SU-DHL-6 (cell line): ENCODE results near the gene C1QL1.

ENCODE experiments used
- H2AFZ ChIP-seq: fragments of 200-600 bp; sonication (generic); 2 replicates; pipeline ENCODE4 v1.6.1; 2014; ENCODE audit warnings: low read depth, mild to moderate bottlenecking, moderate library complexity, mixed read lengths, antibody characterized with exemption, low read length; ENCODE audit not compliant: severe bottlenecking
- H3F3A ChIP-seq: fragments of 200-600 bp; shearing (Covaris generic); 2 replicates; pipeline ENCODE4 v1.6.0; 2016; ENCODE audit warnings: antibody characterized with exemption, mild to moderate bottlenecking; ENCODE audit not compliant: insufficient read depth
- H3K27ac ChIP-seq: fragments of 200-600 bp; sonication (generic); 2 replicates; pipeline ENCODE4 v1.5.1; 2016; ENCODE audit warnings: low read depth, mild to moderate bottlenecking, low read length, moderate library complexity, mixed read lengths
- H3K27me3 ChIP-seq: fragments of 200-600 bp; sonication (generic), shearing (Covaris generic); 2 replicates; pipeline ENCODE4 v1.6.0; 2014; ENCODE audit warnings: mild to moderate bottlenecking, low read length
- H3K36me3 ChIP-seq: fragments of 200-600 bp; sonication (generic); 2 replicates; pipeline ENCODE4 v1.6.1; 2014; ENCODE audit warnings: mild to moderate bottlenecking, low read length, mixed read lengths
- H3K4me2 ChIP-seq: fragments of 300-600, 200-600 bp; shearing (Covaris generic), sonication (generic); 2 replicates; pipeline ENCODE4 v1.6.0; 2014; ENCODE audit warnings: low read length, low read depth, mild to moderate bottlenecking; ENCODE audit not compliant: poor library complexity, severe bottlenecking
- H3K4me3 ChIP-seq: fragments of 200-600 bp; sonication (generic); 2 replicates; pipeline ENCODE4 v1.5.1; 2014; ENCODE audit warnings: antibody characterized with exemption, low read length, mild to moderate bottlenecking, mixed read lengths; ENCODE audit not compliant: insufficient read depth, poor library complexity, severe bottlenecking
- H3K79me2 ChIP-seq: fragments of 200-600 bp; sonication (generic); 2 replicates; pipeline ENCODE4 v1.6.1; 2014; ENCODE audit warnings: mild to moderate bottlenecking, low read length, moderate library complexity; ENCODE audit not compliant: insufficient read depth
- H3K9ac ChIP-seq: fragments of 200-600 bp; sonication (generic); 2 replicates; pipeline ENCODE4 v1.7.0; 2014; ENCODE audit warnings: mild to moderate bottlenecking, low read length
- H3K9me2 ChIP-seq: fragments of 200-600 bp; sonication (generic); replicated peaks from 2 replicates; pipeline ENCODE4 v1.6.1; 2014; ENCODE audit warnings: low read length; ENCODE audit not compliant: insufficient read depth
- H3K9me3 ChIP-seq: fragments of 200-600 bp; sonication (generic); 2 replicates; pipeline ENCODE4 v1.6.1; 2014; ENCODE audit warnings: low read length, mixed read lengths; ENCODE audit not compliant: insufficient read depth
- H4K20me1 ChIP-seq: fragments of 200-600 bp; sonication (generic); 2 replicates; pipeline ENCODE4 v1.6.1; 2014; ENCODE audit warnings: low read depth, mild to moderate bottlenecking, antibody characterized with exemption, low read length, moderate library complexity, mixed read lengths
- CTCF ChIP-seq: fragments of 200-600 bp; sonication (generic); IDR thresholded peaks from one replicate; pipeline ENCODE4 v1.5.1; 2017; ENCODE audit warnings: antibody characterized with exemption, mild to moderate bottlenecking, low read length, moderate library complexity; ENCODE audit not compliant: insufficient read depth, poor library complexity, severe bottlenecking
- EZH2phosphoT487 ChIP-seq: fragments of 200-600 bp; sonication (generic), shearing (Covaris generic); conservative IDR thresholded peaks from 2 replicates; pipeline ENCODE4 v1.6.1; 2018; ENCODE audit warnings: mild to moderate bottlenecking, antibody characterized with exemption, low read length, moderate library complexity, mixed read lengths

C1QL1 gene

GRCh38 chr17:44955674-44956425 lies 12.3 kb downstream of the C1QL1 start:
- H3K9ac ChIP-seq: no peak overlapping the region
- no peaks in the 10 kb centered on the region for H3K27me3 ChIP-seq
- no peaks in the 10 kb centered on the region for H3K9me2 ChIP-seq
- no peaks in the 10 kb centered on the region for H3F3A ChIP-seq
- H2AFZ ChIP-seq: no peak overlapping the region
- H3K27ac ChIP-seq: no peak overlapping the region
- no peaks in the 10 kb centered on the region for H4K20me1 ChIP-seq
- H3K4me3 ChIP-seq: no peak overlapping the region
- TF ChIP-seq EZH2phosphoT487 (no peak), CTCF (no peak)
- H3K36me3 ChIP-seq: no peaks in the 10 kb centered on the region
- no peaks in the 10 kb centered on the region for H3K9me3 ChIP-seq
- H3K4me2 ChIP-seq: no peak overlapping the region
- no peaks in the 10 kb centered on the region for H3K79me2 ChIP-seq

GRCh38 chr17:44952946-44953475 lies 15.1 kb downstream of the C1QL1 start:
- no peak overlapping the region for H3K4me3 ChIP-seq
- no peaks in the 10 kb centered on the region for H3K9me3 ChIP-seq
- no peaks in the 10 kb centered on the region for H3K27me3 ChIP-seq
- 0 out of 2 replicates have a peak, but pooled peaks cover 5% of the 10 kb centered on the region for H3F3A ChIP-seq
- no peaks in the 10 kb centered on the region for H3K36me3 ChIP-seq
- H3K79me2 ChIP-seq: no peaks in the 10 kb centered on the region
- no peak overlapping the region for H2AFZ ChIP-seq
- H3K27ac ChIP-seq: no peak overlapping the region
- no peaks in the 10 kb centered on the region for H3K9me2 ChIP-seq
- no peaks in the 10 kb centered on the region for H4K20me1 ChIP-seq
- no peak overlapping the region for H3K4me2 ChIP-seq
- H3K9ac ChIP-seq: no peak overlapping the region
- no peak for TF ChIP-seq EZH2phosphoT487
- no peak for TF ChIP-seq CTCF

DNA sequence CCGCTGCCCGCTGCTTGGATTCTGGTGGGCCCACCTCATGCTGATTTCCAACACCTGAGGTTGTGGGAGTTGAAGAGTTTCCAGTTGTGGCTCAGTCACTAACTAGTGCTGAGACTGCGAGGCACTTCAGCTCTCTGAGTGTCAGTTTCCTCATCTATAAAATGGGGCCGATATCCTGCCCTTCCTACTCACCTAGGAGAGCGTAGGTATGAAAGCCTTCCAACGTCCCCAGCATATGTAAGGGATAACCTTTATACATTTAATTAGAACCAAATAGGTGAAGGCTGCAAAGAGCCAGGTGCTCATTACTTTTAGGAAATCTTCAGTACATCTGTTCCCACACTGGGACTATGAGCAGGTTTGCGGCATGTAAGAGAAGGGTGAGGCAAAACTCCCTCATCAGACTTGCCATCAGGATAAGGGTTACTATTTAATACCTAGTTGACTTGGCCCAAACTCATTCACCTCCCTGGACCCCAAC lies 19.7 kb downstream of the C1QL1 start:
- peak overlapping the region; percentile 32; the same call in 1 of the 2 replicates for H3K27ac ChIP-seq
- H3K9ac ChIP-seq: peak overlapping the region; percentile 100
- peak overlapping the region; percentile 96 for H3K4me3 ChIP-seq
- H3K36me3 ChIP-seq: peaks cover 10% of the 10 kb centered on the region
- no peaks in the 10 kb centered on the region for H3K27me3 ChIP-seq
- H3K79me2 ChIP-seq: peaks cover 42% of the 10 kb centered on the region
- H3K4me2 ChIP-seq: peak overlapping the region; percentile 58
- H2AFZ ChIP-seq: peak overlapping the region; percentile 3
- no peaks in the 10 kb centered on the region for H4K20me1 ChIP-seq
- no peaks in the 10 kb centered on the region for H3K9me2 ChIP-seq
- H3F3A ChIP-seq: 0 out of 2 replicates have a peak, but pooled peaks cover 5% of the 10 kb centered on the region
- TF ChIP-seq CTCF (no peak), EZH2phosphoT487 (no peak)
- no peaks in the 10 kb centered on the region for H3K9me3 ChIP-seq
